Upper lobe of left lung (tissue), 6 donors: ENCODE measurements around the gene DNAH9. TPM values are rescaled to one million over a fixed set of nuclear protein-coding genes. Genes with fewer than 3 reads are reported as not detected.

Source experiments
- ATAC-seq, 2 donors: fragments of 200-7000 bp; cut with Tn5 transposase; one replicate each; pipeline ENCODE4 v1.9.1; 2022; ENCODE audit warnings: mild to moderate bottlenecking in 2 of 2, moderate library complexity in 2 of 2; ENCODE audit not compliant: low FRiP score in 2 of 2
- DNase-seq, 2 donors: peaks; one replicate each; pipeline ENCODE4 v3.0.0-alpha.2; 2019 to 2020
- H3K27ac ChIP-seq, 4 donors: fragments of 200-600 bp; sonication (generic); one replicate each; pipeline ENCODE4 v1.5.1; 2016 to 2019
- H3K27me3 ChIP-seq, 4 donors: fragments of 200-600 bp; sonication (generic); one replicate each; pipeline ENCODE4 v1.5.1; 2017 to 2019
- H3K36me3 ChIP-seq, 4 donors: fragments of 200-600 bp; sonication (generic); one replicate each; pipeline ENCODE4 v1.5.1; 2016 to 2019
- H3K4me1 ChIP-seq, 4 donors: fragments of 200-600 bp; sonication (generic); one replicate each; pipeline ENCODE4 v1.5.1; 2018 to 2019
- H3K4me3 ChIP-seq, 4 donors: fragments of 200-600 bp; sonication (generic); one replicate each; pipeline ENCODE4 v1.5.1; 2017 to 2019; ENCODE audit warnings: mild to moderate bottlenecking in 2 of 4, moderate library complexity in 1 of 4
- H3K9me3 ChIP-seq, 4 donors: fragments of 200-600 bp; sonication (generic); one replicate each; pipeline ENCODE4 v1.5.1; 2018 to 2019
- CTCF ChIP-seq, 6 experiments: fragments of 450-650 bp in 4 of 6; fragments of 200-600 bp in 2 of 6; sonication (generic) in 2 of 6; IDR thresholded peaks; one replicate each; pipeline ENCODE4 v1.5.1; 2016 to 2019; ENCODE audit warnings: antibody characterized with exemption in 6 of 6
- EP300 ChIP-seq, 4 donors: sonication (generic); formaldehyde crosslinking; IDR thresholded peaks; one replicate each; pipeline ENCODE4 v1.5.1; 2017; ENCODE audit warnings: antibody characterized with exemption in 4 of 4, control low read depth in 2 of 4
- POLR2A ChIP-seq, 4 donors: fragments of 450-650 bp; IDR thresholded peaks; one replicate each; pipeline ENCODE4 v1.5.1; 2016 to 2017; ENCODE audit warnings: antibody characterized with exemption in 4 of 4, mild to moderate bottlenecking in 2 of 4
- POLR2AphosphoS5 ChIP-seq, 2 donors: sonication (generic); formaldehyde crosslinking; IDR thresholded peaks; one replicate each; pipeline ENCODE4 v1.5.1; 2017; ENCODE audit warnings: antibody characterized with exemption in 2 of 2
- WGBS, 2 donors: methylation state at CpG; one replicate each; pipeline ENCODE4 v1.1.5; 2017 to 2018; 5-methylcytosine and 5-hydroxymethylcytosine counted together
- total RNA-seq, 6 donors: library from RNA; depleted of rRNA in 4 of 6; stranded (reverse); fragments of >200 nt in 4 of 6; gene quantifications; one replicate each; pipeline versions ENCODE4 v1.1.0 to v1.2.1, GENCODE V29; 2016 to 2021
- donor health status: DM: no; HTN: no; CAD: no; lungs with moderate emphysema.
- donor health status: DM: no; HTN: yes; CAD: no; lungs with severe emphysema.

DNAH9 gene
- total RNA-seq, 6 donors from 2014 or later, result 0.92 to 42.6 (median 14.8) TPM

GRCh38 chr17:11986179-11986941, 388.1 kb downstream of the DNAH9 start:
- ATAC-seq, result peak in 1 of 2 donors; percentile 78
- no peaks in the 10 kb centered on the region for H3K9me3 ChIP-seq
- 93 to 94% methylated on average over 4 of the region's 4 CpGs for WGBS, 2 donors
- H3K4me3 ChIP-seq, result no peak overlapping the region
- TF ChIP-seq EP300 (IDR thresholded peaks at IDR 0.05) (no peak), POLR2A (IDR thresholded peaks at IDR 0.05) (no peak), CTCF (IDR thresholded peaks at IDR 0.05) (no peak), POLR2AphosphoS5 (IDR thresholded peaks at IDR 0.05) (no peak)
- DNase-seq, result no peak
- no peaks in the 10 kb centered on the region for H3K4me1 ChIP-seq
- H3K27ac ChIP-seq, result no peak overlapping the region
- H3K36me3 ChIP-seq, result peaks cover 0 to 48% (median 13%) of the 10 kb centered on the region in 4 donors
- no peaks in the 10 kb centered on the region for H3K27me3 ChIP-seq

GRCh38 chr17:11986942-11987329, 388.7 kb downstream of the DNAH9 start:
- Histone ChIP-seq H3K27me3 (no peaks in the 10 kb centered on the region), H3K4me1 (no peaks in the 10 kb centered on the region), H3K4me3 (no peak overlapping the region), H3K27ac (no peak overlapping the region), H3K9me3 (no peaks in the 10 kb centered on the region), H3K36me3 (peaks cover 0 to 50% (median 13%) of the 10 kb centered on the region in 4 donors)
- ATAC-seq (peak in 1 of 2 donors; percentile 84), DNase-seq (no peak)
- WGBS, 2 donors, result 54 to 69% methylated on average over 5 of the region's 5 CpGs
- TF ChIP-seq CTCF (IDR thresholded peaks at IDR 0.05) (peak in 5 of 6 experiments; percentile 18 to 60 (median 54)), EP300 (IDR thresholded peaks at IDR 0.05) (no peak), POLR2A (IDR thresholded peaks at IDR 0.05) (no peak), POLR2AphosphoS5 (IDR thresholded peaks at IDR 0.05) (no peak)

GRCh38 chr17:11990363-11990983, 392.2 kb downstream of the DNAH9 start:
- Histone ChIP-seq H3K27ac (no peak overlapping the region), H3K4me1 (no peaks in the 10 kb centered on the region), H3K27me3 (no peaks in the 10 kb centered on the region), H3K4me3 (no peak overlapping the region), H3K36me3 (peaks cover 0 to 37% (median 7%) of the 10 kb centered on the region in 4 donors), H3K9me3 (no peaks in the 10 kb centered on the region)
- WGBS, 2 donors, result 76 to 77% methylated on average over 7 of the region's 7 CpGs
- no peak for TF ChIP-seq EP300 (IDR thresholded peaks at IDR 0.05)
- TF ChIP-seq POLR2A (IDR thresholded peaks at IDR 0.05), result no peak
- TF ChIP-seq CTCF (IDR thresholded peaks at IDR 0.05), result no peak
- TF ChIP-seq POLR2AphosphoS5 (IDR thresholded peaks at IDR 0.05), result no peak
- DNase-seq, result no peak
- ATAC-seq, result no peak

GRCh38 chr17:11991461-11991860, 393.2 kb downstream of the DNAH9 start:
- Histone ChIP-seq H3K27me3 (no peaks in the 10 kb centered on the region), H3K36me3 (peaks cover 0 to 37% (median 7%) of the 10 kb centered on the region in 4 donors), H3K4me3 (no peak overlapping the region), H3K9me3 (no peaks in the 10 kb centered on the region), H3K27ac (no peak overlapping the region), H3K4me1 (peaks cover 7 to 8% (median 7%) of the 10 kb centered on the region in 4 donors)
- no peak for TF ChIP-seq EP300 (IDR thresholded peaks at IDR 0.05)
- TF ChIP-seq POLR2AphosphoS5 (IDR thresholded peaks at IDR 0.05), result no peak
- ATAC-seq, result no peak
- WGBS, 2 donors, result 70 to 95% methylated on average over 3 to 4 of the region's 4 CpGs
- DNase-seq, result no peak

GRCh38 chr17:11996722-11997146, 398.5 kb downstream of the DNAH9 start:
- H3K4me3 ChIP-seq, result peak overlapping the region; percentile 64 to 93 (median 77)
- H3K4me1 ChIP-seq, result peaks cover 9 to 12% (median 11%) of the 10 kb centered on the region in 4 donors
- peak in 1 of 2 donors; percentile 59 for DNase-seq
- TF ChIP-seq POLR2AphosphoS5 (IDR thresholded peaks at IDR 0.05), result no peak
- peak in 5 of 6 experiments; percentile 13 to 32 (median 22) for TF ChIP-seq CTCF (IDR thresholded peaks at IDR 0.05)
- peaks cover 0 to 11% (median 4%) of the 10 kb centered on the region in 4 donors for H3K36me3 ChIP-seq
- H3K27ac ChIP-seq, result peak overlapping the region; percentile 93 to 98 (median 94)
- no peaks in the 10 kb centered on the region for H3K9me3 ChIP-seq
- H3K27me3 ChIP-seq, result no peaks in the 10 kb centered on the region
- ATAC-seq, result peak; percentile 60 to 67
- WGBS, 2 donors, result 0 to 3% methylated on average over 6 to 14 of the region's 14 CpGs
